Liver (tissue), 9 donors: ENCODE measurements around the gene MAPK7. TPM values are rescaled to one million over a fixed set of nuclear protein-coding genes. Genes with fewer than 3 reads are reported as not detected.

ENCODE experiments used
- DNase-seq: peaks from one replicate; pipeline ENCODE4 v3.0.0-alpha.2; 2017; ENCODE audit warnings: low spot score
- H3K27ac ChIP-seq, 2 donors: one replicate each; pipeline ENCODE4 v1.7.0; 2013; ENCODE audit warnings: inconsistent platforms in 2 of 2, low read length in 2 of 2, control low read depth in 1 of 2, low read depth in 1 of 2, mild to moderate bottlenecking in 1 of 2
- H3K27me3 ChIP-seq, 4 donors: one replicate each; pipeline versions ENCODE4 v1.6.1 to v1.7.0; 2013; ENCODE audit warnings: low read length in 3 of 4, inconsistent platforms in 1 of 4, mild to moderate bottlenecking in 1 of 4, moderate library complexity in 1 of 4; ENCODE audit not compliant: control insufficient read depth in 4 of 4, insufficient read depth in 4 of 4
- H3K36me3 ChIP-seq, 4 donors: one replicate each; pipeline versions ENCODE4 v1.6.1 to v1.7.0; 2013; ENCODE audit warnings: low read length in 3 of 4, mild to moderate bottlenecking in 3 of 4, low read depth in 1 of 4, moderate library complexity in 1 of 4; ENCODE audit not compliant: control insufficient read depth in 4 of 4, insufficient read depth in 3 of 4
- H3K4me1 ChIP-seq, 4 donors: one replicate each; pipeline versions ENCODE4 v1.6.1 to v1.7.0; 2013; ENCODE audit warnings: low read length in 3 of 4, mild to moderate bottlenecking in 3 of 4, moderate library complexity in 1 of 4; ENCODE audit not compliant: control insufficient read depth in 4 of 4, insufficient read depth in 4 of 4
- H3K4me3 ChIP-seq, 3 donors: one replicate each; pipeline versions ENCODE4 v1.6.1 to v1.7.0; 2013; ENCODE audit warnings: low read length in 3 of 3, control low read depth in 1 of 3, low read depth in 1 of 3, mild to moderate bottlenecking in 1 of 3
- H3K9ac ChIP-seq, 2 donors: one replicate each; pipeline ENCODE4 v1.7.0; 2013; ENCODE audit warnings: low read length in 2 of 2, mild to moderate bottlenecking in 2 of 2, moderate library complexity in 2 of 2, control low read depth in 1 of 2, low read depth in 1 of 2
- H3K9me3 ChIP-seq, 4 donors: one replicate each; pipeline versions ENCODE4 v1.6.1 to v1.7.0; 2013; ENCODE audit warnings: low read length in 3 of 4; ENCODE audit not compliant: control insufficient read depth in 4 of 4
- EGR1 ChIP-seq, 2 donors: IDR thresholded peaks; 2 replicates each; pipeline ENCODE4 v1.6.1; 2016 to 2018; ENCODE audit warnings: antibody characterized with exemption in 2 of 2, low read depth in 2 of 2
- FOXA2 ChIP-seq: IDR thresholded peaks from 2 replicates; pipeline ENCODE4 v1.6.1; 2016; ENCODE audit warnings: antibody characterized with exemption
- GABPA ChIP-seq, 2 donors: IDR thresholded peaks in 1 of 2; conservative IDR thresholded peaks in 1 of 2; 2 replicates each; pipeline ENCODE4 v1.6.1; 2016; ENCODE audit warnings: antibody characterized with exemption in 2 of 2, mild to moderate bottlenecking in 1 of 2, moderate library complexity in 1 of 2
- HNF4G ChIP-seq: IDR thresholded peaks from 2 replicates; pipeline ENCODE4 v1.6.1; 2016; ENCODE audit warnings: antibody characterized with exemption
- JUND ChIP-seq, 2 donors: IDR thresholded peaks; 2 replicates each; pipeline ENCODE4 v1.6.1; 2016; ENCODE audit warnings: antibody characterized with exemption in 2 of 2
- MAX ChIP-seq: IDR thresholded peaks from 2 replicates; pipeline ENCODE4 v1.6.1; 2016; ENCODE audit warnings: antibody characterized with exemption
- NR2F2 ChIP-seq: IDR thresholded peaks from 2 replicates; pipeline ENCODE4 v1.6.1; 2016; ENCODE audit warnings: antibody characterized with exemption
- RAD21 ChIP-seq, 2 donors: IDR thresholded peaks; 2 replicates each; pipeline ENCODE4 v1.6.1; 2016; ENCODE audit warnings: antibody characterized with exemption in 2 of 2, mild to moderate bottlenecking in 2 of 2
- REST ChIP-seq: IDR thresholded peaks from 2 replicates; pipeline ENCODE4 v1.6.1; 2016; ENCODE audit warnings: antibody characterized with exemption, mild to moderate bottlenecking
- RXRA ChIP-seq, 2 donors: IDR thresholded peaks; 2 replicates each; pipeline ENCODE4 v1.6.1; 2017 to 2018; ENCODE audit warnings: antibody characterized with exemption in 2 of 2, mild to moderate bottlenecking in 1 of 2
- WGBS: extraction: QIAGEN DNeasy Blood & Tissue Kit; methylation state at CpG from one replicate; pipeline ENCODE4 v1.1.7; 2013; 5-methylcytosine and 5-hydroxymethylcytosine counted together
- polyA plus RNA-seq, 2 donors: library from polyadenylated mRNA; stranded (reverse) in 1 of 2; unstranded in 1 of 2; fragments of 200-250 nt in 1 of 2; fragments of >200 nt in 1 of 2; fragmentation: Nextera tagmentation in 1 of 2; extraction: Ambion mirVana in 1 of 2; gene quantifications; one replicate each; pipeline versions ENCODE4 v1.2.1 to v1.2.3, GENCODE V29; 2013 to 2015
- total RNA-seq, 2 donors: library from RNA; depleted of rRNA; stranded (reverse); fragments of >200 nt; gene quantifications; one replicate each; pipeline ENCODE4 v1.2.3, GENCODE V29; 2014
- TF ChIP-seq, protein P1 (sequence below): IDR thresholded peaks from 2 replicates; pipeline ENCODE4 v1.6.1; 2016; ENCODE audit warnings: antibody characterized with exemption
- TF ChIP-seq, protein P2 (sequence below): fragments of 150-350 bp; IDR thresholded peaks from 2 replicates; pipeline ENCODE4 v1.5.1; 2017; ENCODE audit warnings: improper control_type of control experiment, low read depth, low read length; ENCODE audit not compliant: missing input control
- donor health status: healthy.
- donor health status: healthy.
- donor health status: healthy.
- donor health status: healthy.
- donor health status: healthy.

MAPK7 gene
- total and polyA plus RNA-seq, 4 donors, result 3.4 to 8.8 (median 5.2) TPM

GRCh38 chr17:19368229-19368628 lies 10.1 kb upstream of the MAPK7 start:
- Histone ChIP-seq H3K27me3 (no peaks in the 10 kb centered on the region), H3K4me1 (peaks cover 2 to 19% (median 8%) of the 10 kb centered on the region in 4 donors), H3K27ac (no peak overlapping the region), H3K9me3 (no peaks in the 10 kb centered on the region), H3K9ac (no peak overlapping the region), H3K36me3 (no peaks in the 10 kb centered on the region), H3K4me3 (no peak overlapping the region)
- WGBS, result 93% methylated on average over 4 of the region's 4 CpGs
- TF ChIP-seq, protein P1, sequence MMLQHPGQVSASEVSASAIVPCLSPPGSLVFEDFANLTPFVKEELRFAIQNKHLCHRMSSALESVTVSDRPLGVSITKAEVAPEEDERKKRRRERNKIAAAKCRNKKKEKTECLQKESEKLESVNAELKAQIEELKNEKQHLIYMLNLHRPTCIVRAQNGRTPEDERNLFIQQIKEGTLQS, result no peak
- no peak for TF ChIP-seq HNF4G
- no peak for DNase-seq

- Histone ChIP-seq H3K4me1 (peaks cover 2 to 16% (median 6%) of the 10 kb centered on the region in 4 donors), H3K4me3 (no peak overlapping the region), H3K27me3 (no peaks in the 10 kb centered on the region), H3K27ac (no peak overlapping the region), H3K9me3 (no peaks in the 10 kb centered on the region), H3K9ac (no peak overlapping the region), H3K36me3 (no peaks in the 10 kb centered on the region)
- WGBS, result 87% methylated on average over 16 of the region's 16 CpGs
- TF ChIP-seq RXRA (IDR thresholded peaks at IDR 0.05), result no peak
- no peak for TF ChIP-seq REST
- TF ChIP-seq, protein P2, sequence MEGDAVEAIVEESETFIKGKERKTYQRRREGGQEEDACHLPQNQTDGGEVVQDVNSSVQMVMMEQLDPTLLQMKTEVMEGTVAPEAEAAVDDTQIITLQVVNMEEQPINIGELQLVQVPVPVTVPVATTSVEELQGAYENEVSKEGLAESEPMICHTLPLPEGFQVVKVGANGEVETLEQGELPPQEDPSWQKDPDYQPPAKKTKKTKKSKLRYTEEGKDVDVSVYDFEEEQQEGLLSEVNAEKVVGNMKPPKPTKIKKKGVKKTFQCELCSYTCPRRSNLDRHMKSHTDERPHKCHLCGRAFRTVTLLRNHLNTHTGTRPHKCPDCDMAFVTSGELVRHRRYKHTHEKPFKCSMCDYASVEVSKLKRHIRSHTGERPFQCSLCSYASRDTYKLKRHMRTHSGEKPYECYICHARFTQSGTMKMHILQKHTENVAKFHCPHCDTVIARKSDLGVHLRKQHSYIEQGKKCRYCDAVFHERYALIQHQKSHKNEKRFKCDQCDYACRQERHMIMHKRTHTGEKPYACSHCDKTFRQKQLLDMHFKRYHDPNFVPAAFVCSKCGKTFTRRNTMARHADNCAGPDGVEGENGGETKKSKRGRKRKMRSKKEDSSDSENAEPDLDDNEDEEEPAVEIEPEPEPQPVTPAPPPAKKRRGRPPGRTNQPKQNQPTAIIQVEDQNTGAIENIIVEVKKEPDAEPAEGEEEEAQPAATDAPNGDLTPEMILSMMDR, result no peak
- TF ChIP-seq FOXA2, result no peak
- no peak for TF ChIP-seq JUND (IDR thresholded peaks at IDR 0.05)
- no peak for TF ChIP-seq RAD21 (IDR thresholded peaks at IDR 0.05)
- TF ChIP-seq HNF4G, result no peak
- TF ChIP-seq NR2F2, result no peak
- no peak for DNase-seq
Measured at GRCh38 chr17:19369107-19369778, 9.1 kb upstream of the MAPK7 start.

- Histone ChIP-seq H3K36me3 (no peaks in the 10 kb centered on the region), H3K27me3 (no peaks in the 10 kb centered on the region), H3K27ac (no peak overlapping the region), H3K9ac (no peak overlapping the region), H3K9me3 (no peaks in the 10 kb centered on the region), H3K4me1 (peaks cover 1 to 10% (median 2%) of the 10 kb centered on the region in 4 donors), H3K4me3 (no peak overlapping the region)
- no peak for TF ChIP-seq GABPA (IDR thresholded peaks at IDR 0.05 in 1 of 2, conservative IDR thresholded peaks at IDR 0.05 in 1 of 2)
- TF ChIP-seq, protein P2, result no peak
- TF ChIP-seq EGR1 (IDR thresholded peaks at IDR 0.05; ENCODE audit: low read depth in 2 of 2), result no peak
- TF ChIP-seq MAX, result no peak
- WGBS, result 81% methylated on average over 12 of the region's 12 CpGs
- no peak for DNase-seq
Measured at GRCh38 chr17:19369846-19370492, 8.3 kb upstream of the MAPK7 start.
